GM06990 (cell line): ENCODE measurements around the gene KCNA2.

Source experiments
- DNase-seq: peaks from one replicate; pipeline ENCODE4 v3.0.0-alpha.2; 2011; ENCODE audit not compliant: insufficient read length; ENCODE audit errors: extremely low read depth
- H3K27me3 ChIP-seq: replicated peaks from 2 replicates; pipeline ENCODE4 v1.6.0; 2011; ENCODE audit warnings: low read length; ENCODE audit not compliant: control insufficient read depth, insufficient read depth
- H3K36me3 ChIP-seq: 2 replicates; pipeline ENCODE4 v1.5.1; 2011; ENCODE audit warnings: low read length; ENCODE audit not compliant: control insufficient read depth, insufficient read depth
- H3K4me3 ChIP-seq: replicated peaks from 2 replicates; pipeline ENCODE4 v1.5.1; 2011; ENCODE audit warnings: low read depth, mild to moderate bottlenecking, control low read depth, low read length
- CTCF ChIP-seq: IDR thresholded peaks from 2 replicates; pipeline ENCODE4 v1.5.1; 2011; ENCODE audit warnings: low read length, control low read depth, mild to moderate bottlenecking, inconsistent platforms; ENCODE audit not compliant: insufficient read depth, poor library complexity, severe bottlenecking

Gene KCNA2

GRCh38 chr1:110587906-110588305 lies 18.3 kb downstream of the KCNA2 start:
- no peak for TF ChIP-seq CTCF
- Histone ChIP-seq H3K27me3 (no peaks in the 10 kb centered on the region; the same call in none of the 2 replicates), H3K36me3 (no peaks in the 10 kb centered on the region), H3K4me3 (no peak overlapping the region)
- no peak for DNase-seq

GRCh38 chr1:110585481-110585880 lies 20.7 kb downstream of the KCNA2 start:
- Histone ChIP-seq H3K4me3 (no peak overlapping the region), H3K36me3 (no peaks in the 10 kb centered on the region), H3K27me3 (no peaks in the 10 kb centered on the region; the same call in 1 of the 2 replicates)
- TF ChIP-seq CTCF = no peak
- DNase-seq = no peak

DNA sequence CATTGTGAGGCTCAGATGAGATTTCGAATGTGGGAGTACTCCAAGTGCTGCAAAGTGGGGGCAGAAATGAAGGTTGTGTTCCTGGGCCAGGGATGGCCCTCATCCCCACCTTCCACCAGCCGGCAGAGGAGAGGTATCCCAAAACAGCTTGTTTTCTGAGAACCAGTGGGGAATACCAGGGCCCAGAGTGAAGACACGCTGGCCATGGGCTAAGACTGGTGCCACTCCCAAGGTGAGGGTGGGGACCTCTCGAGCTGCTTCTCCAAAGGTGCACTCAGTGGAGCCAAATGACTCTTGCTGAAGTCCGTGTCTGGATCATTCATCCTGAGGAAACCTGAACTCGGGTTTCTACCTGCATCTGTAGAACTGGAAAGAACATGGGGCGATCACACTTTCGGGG lies 22.1 kb downstream of the KCNA2 start:
- Histone ChIP-seq H3K27me3 (no peaks in the 10 kb centered on the region; the same call in none of the 2 replicates), H3K36me3 (no peaks in the 10 kb centered on the region), H3K4me3 (no peak overlapping the region)
- no peak for DNase-seq
- no peak for TF ChIP-seq CTCF

DNA sequence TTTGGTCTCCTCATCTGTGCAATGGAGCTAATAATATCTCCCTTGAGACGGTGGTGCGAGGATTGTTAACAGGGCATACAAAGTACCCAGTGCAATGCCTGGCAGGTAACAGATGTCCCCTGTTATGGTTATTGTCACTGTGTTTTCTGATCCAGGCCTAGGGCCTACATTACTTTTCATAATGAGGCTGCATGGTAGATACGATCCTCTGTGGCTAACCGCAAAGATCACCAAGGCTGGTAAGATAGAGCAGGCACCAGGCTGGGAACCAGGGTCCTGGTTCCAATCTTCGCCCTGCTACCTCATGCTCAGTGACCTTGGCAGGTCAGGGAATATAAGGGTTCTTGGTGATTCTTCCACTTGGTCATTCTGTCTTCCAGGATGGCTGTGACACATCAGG lies 22.7 kb downstream of the KCNA2 start:
- H3K36me3 ChIP-seq = no peaks in the 10 kb centered on the region
- DNase-seq = no peak
- H3K4me3 ChIP-seq = no peak overlapping the region
- no peak for TF ChIP-seq CTCF
- no peaks in the 10 kb centered on the region; the same call in none of the 2 replicates for H3K27me3 ChIP-seq

DNA sequence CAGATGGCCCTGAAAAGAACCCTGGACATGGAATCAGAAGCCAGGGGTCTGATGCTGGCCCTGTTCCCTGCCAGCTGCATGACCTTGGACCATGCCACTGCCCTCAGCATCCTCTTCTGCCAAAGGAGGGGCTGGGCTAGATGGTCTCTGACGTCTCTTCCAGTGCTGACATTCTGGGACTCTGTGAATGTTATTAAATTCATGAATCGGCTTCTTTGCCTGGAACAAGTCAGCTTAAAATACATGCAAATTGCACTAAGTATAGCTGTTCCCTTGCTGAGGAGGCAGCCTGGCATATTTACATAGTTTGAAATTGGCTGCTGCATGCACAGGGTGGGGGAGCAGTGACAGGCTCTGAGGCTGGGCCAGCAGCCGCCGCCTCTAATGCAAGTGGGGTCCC lies 23.8 kb downstream of the KCNA2 start:
- no peak for TF ChIP-seq CTCF
- DNase-seq = no peak
- Histone ChIP-seq H3K27me3 (no peaks in the 10 kb centered on the region; the same call in none of the 2 replicates), H3K4me3 (no peak overlapping the region), H3K36me3 (no peaks in the 10 kb centered on the region)

DNA sequence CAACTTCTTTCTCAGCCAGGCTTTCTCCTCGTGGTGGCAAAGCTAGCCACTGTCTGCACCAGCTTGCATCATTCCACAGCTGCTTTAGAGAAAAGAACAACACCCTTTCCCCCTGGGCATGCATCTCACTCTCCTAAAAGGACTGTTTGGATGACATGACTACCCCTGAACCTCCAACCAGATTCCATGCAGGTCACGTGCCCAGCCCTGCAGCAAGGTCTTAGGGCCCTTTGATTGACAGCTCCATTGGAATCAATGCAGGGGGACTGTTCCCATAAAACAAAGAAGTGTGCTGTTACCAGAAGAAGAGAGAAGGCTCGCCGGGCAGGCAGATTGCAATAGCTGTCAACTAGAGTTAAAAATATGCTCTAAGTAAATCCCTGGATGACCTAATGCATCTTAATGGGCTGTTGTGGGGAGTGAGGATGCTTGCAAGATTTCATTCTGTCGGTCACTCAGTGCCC lies 24.4 kb downstream of the KCNA2 start:
- Histone ChIP-seq H3K4me3 (no peak overlapping the region), H3K27me3 (no peaks in the 10 kb centered on the region; the same call in none of the 2 replicates)
- no peak for TF ChIP-seq CTCF

More for the DNA sequence above, 24.4 kb downstream of the KCNA2 start:
- DNase-seq = no peak
- no peaks in the 10 kb centered on the region for H3K36me3 ChIP-seq
